ENCODE measurements around the gene ACTN4.

The ACTN4 gene

DNA sequence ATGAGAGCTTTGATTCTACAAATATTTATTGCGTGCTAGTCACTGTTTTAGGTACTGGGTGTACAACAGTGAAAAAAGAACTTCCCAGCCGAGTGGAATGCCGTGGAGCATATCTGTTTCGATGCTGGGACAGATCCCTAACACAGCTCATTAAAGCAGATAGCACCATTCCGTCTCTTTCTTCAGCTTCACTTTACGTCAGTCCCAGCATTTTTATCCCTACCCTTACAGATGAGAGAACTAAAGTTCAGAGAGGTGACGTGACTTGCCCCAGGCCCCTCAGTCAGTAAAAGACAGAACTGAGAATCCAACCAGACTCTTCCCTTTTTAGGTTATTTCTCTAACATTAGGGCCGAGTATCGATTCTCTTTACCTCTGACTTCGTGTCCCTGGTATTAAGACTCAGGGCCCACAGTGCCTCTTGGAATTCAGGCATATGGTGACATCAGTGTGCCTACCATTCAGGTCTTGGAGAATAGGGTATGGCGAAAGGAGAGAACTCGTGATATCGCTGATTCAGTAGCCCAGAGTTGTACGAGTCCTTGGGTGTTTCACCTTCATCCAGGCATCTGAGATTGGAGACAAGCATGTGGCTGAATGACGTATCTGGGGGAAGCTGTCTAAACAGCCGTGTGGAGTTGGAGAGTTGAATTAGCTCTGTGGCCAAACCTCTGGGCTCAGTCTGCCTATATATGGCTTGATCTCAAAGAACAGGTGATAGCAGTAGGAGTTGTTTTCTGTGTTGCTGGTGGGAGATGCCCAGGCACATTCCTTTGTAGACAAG is 27.1 kb downstream of the ACTN4 start:
- TF ChIP-seq POLR2AphosphoS5 (IDR thresholded peaks at IDR 0.05; ENCODE audit: low read depth, low read length): no peak
- TF ChIP-seq POLR2A (IDR thresholded peaks at IDR 0.05; ENCODE audit: low read depth, low read length): no peak
- TF ChIP-seq TAF1 (IDR thresholded peaks at IDR 0.05; ENCODE audit: borderline replicate concordance, low read depth, low read length): no peak
- DNase-seq (ENCODE audit: insufficient read length) (no peak), FAIRE-seq (no peak)

DNA sequence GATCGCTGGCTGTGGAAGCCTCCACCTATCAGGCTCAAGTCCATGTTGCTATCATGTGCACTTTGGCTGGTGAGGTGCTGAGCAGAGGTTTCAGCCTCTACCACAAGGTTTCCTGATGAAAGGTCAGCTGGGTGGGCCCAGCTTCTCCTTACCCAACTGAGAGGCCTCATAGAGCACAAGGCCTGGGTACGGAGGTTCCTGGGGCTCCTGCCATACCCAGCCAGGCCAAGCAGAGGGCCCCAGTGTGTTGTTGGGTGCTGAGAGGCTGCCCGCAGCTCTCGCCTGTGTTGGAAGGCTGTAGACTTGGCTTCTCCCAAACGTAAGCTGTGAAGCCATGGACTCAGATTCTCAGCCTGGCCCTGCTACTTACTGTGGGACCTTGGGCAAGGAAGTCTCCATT is 28.2 kb downstream of the ACTN4 start:
- DNase-seq (ENCODE audit: insufficient read length): no peak
- no peak for FAIRE-seq
- no peak for TF ChIP-seq POLR2A (IDR thresholded peaks at IDR 0.05; ENCODE audit: low read depth, low read length)
- TF ChIP-seq POLR2AphosphoS5 (IDR thresholded peaks at IDR 0.05; ENCODE audit: low read depth, low read length): no peak
- TF ChIP-seq TAF1 (IDR thresholded peaks at IDR 0.05; ENCODE audit: borderline replicate concordance, low read depth, low read length): no peak

DNA sequence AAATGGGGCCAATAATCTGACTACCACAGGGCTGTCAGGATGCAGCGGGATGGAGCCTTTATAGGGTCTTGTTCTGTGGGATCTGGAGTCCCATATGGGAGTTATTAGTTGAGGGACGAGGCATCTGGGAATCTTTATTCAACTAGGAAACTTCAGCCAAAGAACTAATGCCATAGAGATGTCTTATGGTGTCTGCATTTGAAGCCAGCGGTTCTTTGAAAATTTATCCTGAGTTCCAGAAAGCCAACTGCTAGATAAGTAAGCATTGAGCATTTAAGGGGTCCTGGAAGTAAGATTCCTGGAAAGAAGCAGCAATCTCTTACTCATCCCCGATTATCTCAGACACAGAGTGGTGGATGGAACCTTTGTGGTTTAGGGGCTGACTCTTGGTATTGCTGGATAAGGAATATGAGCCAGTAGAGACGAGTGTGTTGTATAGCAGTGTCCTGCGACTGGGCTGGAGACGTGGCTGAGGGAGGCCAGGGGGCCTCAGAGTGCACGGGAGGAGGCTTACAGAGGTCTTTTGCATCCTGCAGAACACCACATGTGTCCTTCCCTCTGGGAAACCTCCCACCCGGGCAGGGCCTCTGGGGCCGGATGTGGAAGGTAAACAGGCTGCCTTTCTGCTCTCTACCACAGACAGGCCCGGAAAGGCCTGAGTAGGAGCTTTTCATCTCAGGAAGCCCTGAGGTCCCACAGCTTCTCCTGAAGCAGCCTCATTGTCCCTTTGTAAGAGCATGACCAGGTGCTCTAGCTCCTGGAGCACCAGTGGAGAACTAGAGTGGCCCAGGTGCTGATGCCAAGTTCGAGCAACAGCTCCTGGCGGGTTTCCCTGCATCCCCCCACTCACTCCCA is 28.8 kb downstream of the ACTN4 start:
- no peak for DNase-seq (ENCODE audit: insufficient read length)
- FAIRE-seq: no peak
- TF ChIP-seq POLR2AphosphoS5 (IDR thresholded peaks at IDR 0.05; ENCODE audit: low read depth, low read length) (no peak), POLR2A (IDR thresholded peaks at IDR 0.05; ENCODE audit: low read depth, low read length) (no peak), TAF1 (IDR thresholded peaks at IDR 0.05; ENCODE audit: borderline replicate concordance, low read depth, low read length) (no peak)

DNA sequence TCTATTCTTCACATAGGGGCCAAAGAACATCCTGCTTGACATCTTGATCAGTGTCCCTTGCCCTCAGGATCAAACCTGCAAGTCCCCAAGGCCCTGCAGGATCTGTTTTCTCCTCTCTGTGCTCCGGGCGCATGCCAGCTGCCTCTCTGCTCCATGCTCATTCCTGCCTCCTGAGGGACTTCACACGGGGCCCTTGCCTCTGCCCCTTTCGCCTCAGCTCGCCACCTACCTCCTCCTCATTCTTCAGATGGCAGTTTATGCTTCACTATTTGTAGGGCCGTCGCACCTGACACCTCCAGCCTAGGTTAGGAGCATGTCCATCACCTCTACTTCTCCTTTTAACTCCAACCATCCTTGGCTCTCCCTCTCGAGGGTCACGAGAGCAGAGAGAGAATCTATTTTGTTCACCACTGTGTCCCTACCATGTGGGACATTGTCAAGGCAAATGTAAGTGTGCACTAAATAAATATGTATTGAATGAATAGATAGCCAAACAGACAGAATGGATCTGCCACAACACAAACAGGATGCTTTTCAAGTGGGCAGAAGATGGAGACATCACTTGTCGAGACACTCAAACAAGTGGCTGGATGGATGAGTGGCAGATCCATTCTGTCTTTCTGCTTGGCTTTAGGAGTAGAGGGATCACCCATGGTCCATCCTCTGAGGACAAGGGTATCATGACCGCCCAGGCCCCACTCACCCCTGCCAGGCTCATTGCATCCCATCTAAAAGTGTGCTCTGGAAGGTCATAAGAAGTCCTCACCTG is 29.6 kb downstream of the ACTN4 start:
- DNase-seq (ENCODE audit: insufficient read length): no peak
- no peak for TF ChIP-seq TAF1 (IDR thresholded peaks at IDR 0.05; ENCODE audit: borderline replicate concordance, low read depth, low read length)
- no peak for TF ChIP-seq POLR2AphosphoS5 (IDR thresholded peaks at IDR 0.05; ENCODE audit: low read depth, low read length)
- no peak for TF ChIP-seq POLR2A (IDR thresholded peaks at IDR 0.05; ENCODE audit: low read depth, low read length)
- no peak for FAIRE-seq

DNA sequence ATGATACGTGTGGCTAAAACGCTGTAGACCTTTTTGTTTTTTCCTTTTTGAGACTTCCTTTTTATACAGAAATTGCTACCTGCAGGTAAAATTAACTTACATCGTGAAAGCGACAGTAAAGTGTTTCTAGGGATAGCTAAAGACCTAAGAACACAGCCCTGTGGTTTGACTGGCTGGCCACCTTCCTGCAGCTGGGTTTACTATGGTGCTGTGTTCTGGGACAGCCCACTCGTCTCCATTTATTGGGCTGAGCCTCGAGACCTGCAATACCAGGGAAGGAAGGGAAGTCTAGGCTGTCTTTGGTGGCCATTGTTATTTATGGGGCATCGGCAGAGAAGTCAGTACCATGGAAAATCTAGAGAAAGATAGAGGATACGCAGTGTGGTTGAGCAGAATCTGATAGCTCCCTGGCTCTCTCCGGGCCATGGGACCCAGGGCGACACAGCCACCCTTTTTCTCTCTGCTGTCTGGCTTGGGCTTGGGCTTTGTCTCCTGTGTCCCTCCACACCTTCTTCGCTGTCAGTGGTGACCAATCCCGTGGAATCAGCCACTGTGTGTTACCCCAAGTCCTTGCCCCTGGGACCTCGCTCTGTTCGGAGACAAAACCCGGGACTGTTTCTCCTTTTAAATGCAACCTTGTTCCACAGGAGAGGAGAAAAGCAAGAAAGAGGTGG is 30.9 kb downstream of the ACTN4 start:
- no peak for FAIRE-seq
- no peak for DNase-seq (ENCODE audit: insufficient read length)
- TF ChIP-seq TAF1 (IDR thresholded peaks at IDR 0.05; ENCODE audit: borderline replicate concordance, low read depth, low read length): no peak
- TF ChIP-seq POLR2A (IDR thresholded peaks at IDR 0.05; ENCODE audit: low read depth, low read length): no peak
- no peak for TF ChIP-seq POLR2AphosphoS5 (IDR thresholded peaks at IDR 0.05; ENCODE audit: low read depth, low read length)

DNA sequence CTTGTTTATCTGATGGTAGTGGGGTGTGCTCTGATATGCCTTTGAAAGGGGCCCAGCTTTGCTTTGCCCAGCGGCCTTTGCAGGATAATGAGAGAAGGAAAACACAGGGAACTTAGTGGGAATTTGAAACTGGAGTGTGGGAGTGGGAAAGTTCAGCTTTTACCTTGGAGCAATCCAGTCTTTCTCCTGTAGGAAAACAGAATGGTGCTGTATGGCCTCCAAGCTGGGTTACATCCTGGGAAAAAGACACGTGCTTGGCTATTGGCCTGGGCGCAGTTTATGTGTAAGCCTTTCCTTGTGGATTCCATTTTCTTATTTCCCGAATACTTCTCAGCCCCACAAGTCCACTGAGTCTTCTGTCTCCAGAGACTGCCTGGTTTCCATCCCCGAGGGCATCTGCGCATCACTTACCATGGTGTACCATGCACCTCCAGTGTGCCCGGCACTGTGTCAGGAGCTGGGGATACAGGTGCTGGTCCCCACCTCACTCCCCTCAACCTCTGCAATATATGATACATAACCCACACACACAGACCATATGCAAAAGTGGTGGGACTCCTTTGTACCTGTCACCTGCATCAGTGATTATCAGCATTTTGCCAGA is 31.5 kb downstream of the ACTN4 start:
- FAIRE-seq (no peak), DNase-seq (ENCODE audit: insufficient read length) (no peak)
- TF ChIP-seq TAF1 (IDR thresholded peaks at IDR 0.05; ENCODE audit: borderline replicate concordance, low read depth, low read length): no peak

DNA sequence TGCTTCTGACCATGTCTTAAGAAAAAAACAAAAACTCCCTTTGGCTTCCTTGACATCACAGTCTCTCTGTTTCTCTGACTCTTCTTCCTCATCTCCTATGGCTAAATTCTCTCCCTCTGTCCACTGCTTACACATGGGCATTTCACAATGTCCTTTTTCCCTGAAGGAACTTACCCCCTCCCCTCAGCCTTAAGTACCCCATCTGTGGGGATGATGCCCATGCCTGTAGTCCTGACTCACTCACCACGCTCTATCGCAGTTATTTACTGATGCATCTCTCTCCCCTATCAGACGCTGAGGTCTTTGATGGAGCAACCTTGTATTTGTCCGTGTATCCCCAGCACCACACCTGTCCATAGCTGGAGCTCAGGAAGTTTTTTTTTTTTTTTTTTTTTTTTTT is 32.4 kb downstream of the ACTN4 start:
- TF ChIP-seq POLR2A (IDR thresholded peaks at IDR 0.05; ENCODE audit: low read depth, low read length): no peak
- DNase-seq (ENCODE audit: insufficient read length) (no peak), FAIRE-seq (no peak)

DNA sequence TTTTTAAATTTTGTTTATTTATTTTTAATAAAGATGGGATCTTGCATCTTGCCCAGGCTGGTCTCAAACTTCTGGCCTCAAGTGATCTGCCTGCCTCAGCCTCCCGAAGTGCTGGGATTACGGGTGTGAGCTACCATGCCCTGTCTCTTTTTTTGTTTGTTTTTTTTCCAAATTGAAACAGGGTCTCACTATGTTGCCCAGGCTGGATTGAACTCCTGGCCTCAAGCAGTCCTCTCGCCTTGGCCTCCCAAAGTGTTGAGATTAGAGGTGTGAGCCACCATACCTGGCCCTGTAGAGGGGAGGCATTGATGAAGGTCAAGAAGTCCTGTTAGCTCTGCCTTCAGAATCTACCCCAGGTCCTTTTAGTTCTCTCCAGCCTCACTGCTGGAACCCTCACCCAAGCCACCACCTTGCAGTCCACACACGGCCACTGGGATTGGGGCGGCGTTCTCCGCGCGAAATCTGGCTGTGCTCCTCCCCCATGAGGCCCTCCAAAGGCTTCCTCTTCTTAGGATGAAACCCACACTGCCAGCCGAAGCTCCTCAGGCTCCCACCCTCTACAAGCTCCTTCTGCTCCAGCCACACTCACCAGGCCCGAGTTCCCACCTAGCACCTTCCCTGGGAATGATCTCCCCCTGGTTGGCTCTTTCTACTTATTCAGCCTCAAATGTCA is 34.9 kb downstream of the ACTN4 start:
- FAIRE-seq (no peak), DNase-seq (ENCODE audit: insufficient read length) (no peak)
- TF ChIP-seq POLR2AphosphoS5 (IDR thresholded peaks at IDR 0.05; ENCODE audit: low read depth, low read length) (no peak), POLR2A (IDR thresholded peaks at IDR 0.05; ENCODE audit: low read depth, low read length) (no peak), TAF1 (IDR thresholded peaks at IDR 0.05; ENCODE audit: borderline replicate concordance, low read depth, low read length) (no peak)

DNA sequence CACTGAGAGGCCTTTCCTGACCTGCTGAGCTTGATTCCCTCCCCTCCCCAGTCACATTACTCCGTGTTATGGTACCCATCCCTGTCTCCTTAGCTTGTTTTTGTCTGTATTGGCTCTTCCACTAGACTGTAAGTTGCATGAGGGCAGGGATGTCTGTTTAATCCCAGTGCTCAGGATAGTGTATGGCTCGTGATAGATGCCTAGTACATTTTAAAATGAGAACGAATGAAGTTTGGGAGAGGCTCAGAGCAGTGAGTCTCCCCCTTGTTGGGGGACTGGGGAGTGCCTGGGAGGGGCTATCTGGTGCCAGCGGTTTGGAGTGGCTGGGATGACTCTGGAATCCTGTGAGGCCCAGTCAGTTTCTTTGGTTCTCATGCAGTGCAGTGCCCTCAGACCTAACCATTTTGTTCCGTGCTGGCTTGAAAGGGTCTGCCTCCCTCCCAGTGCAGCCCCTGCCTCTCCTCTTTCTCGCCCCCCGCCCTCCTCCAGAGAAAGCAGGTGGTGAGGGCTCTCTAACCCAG is 35.5 kb downstream of the ACTN4 start:
- FAIRE-seq (no peak), DNase-seq (ENCODE audit: insufficient read length) (no peak)
- TF ChIP-seq POLR2AphosphoS5 (IDR thresholded peaks at IDR 0.05; ENCODE audit: low read depth, low read length) (no peak), TAF1 (IDR thresholded peaks at IDR 0.05; ENCODE audit: borderline replicate concordance, low read depth, low read length) (no peak), POLR2A (IDR thresholded peaks at IDR 0.05; ENCODE audit: low read depth, low read length) (no peak)

DNA sequence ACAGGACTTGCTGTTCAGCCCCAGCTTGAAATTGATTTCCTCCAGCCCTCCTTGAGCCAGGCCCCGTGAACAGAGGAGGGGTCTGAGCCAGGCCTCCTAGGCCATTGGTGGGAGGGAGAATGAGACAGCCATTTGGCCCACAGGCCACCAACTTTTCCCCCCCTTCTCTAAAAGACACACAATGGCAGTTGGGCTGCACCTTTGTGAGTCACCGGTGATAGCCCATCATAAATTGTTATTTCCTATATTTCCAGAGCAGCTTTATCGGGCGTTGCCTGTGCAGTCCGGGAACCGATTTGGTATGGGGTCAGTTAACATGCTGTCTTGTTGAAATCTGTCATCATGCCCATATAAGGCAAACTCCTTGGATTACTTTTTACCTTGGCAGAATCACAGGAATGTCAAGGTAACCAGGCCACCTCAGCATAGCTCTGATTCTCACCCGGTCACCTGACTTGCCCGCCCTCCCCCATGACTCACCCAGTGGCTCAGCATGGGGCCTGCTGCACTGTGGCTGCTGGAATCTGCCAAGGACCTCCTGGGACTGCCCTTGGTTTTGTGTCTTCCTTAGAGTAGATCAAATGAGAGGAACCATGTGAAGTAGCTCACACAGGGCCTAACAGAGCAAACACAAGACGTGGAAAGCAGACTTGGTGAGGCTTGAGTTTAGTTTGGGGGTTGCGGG is 36.1 kb downstream of the ACTN4 start:
- FAIRE-seq: peak; percentile 44
- no peak for DNase-seq (ENCODE audit: insufficient read length)
- TF ChIP-seq POLR2A (IDR thresholded peaks at IDR 0.05; ENCODE audit: low read depth, low read length) (no peak), POLR2AphosphoS5 (IDR thresholded peaks at IDR 0.05; ENCODE audit: low read depth, low read length) (no peak), TAF1 (IDR thresholded peaks at IDR 0.05; ENCODE audit: borderline replicate concordance, low read depth, low read length) (no peak)

Data from GM12892 (cell line).